RPMI8226 (cell line): ENCODE measurements around the gene GCSAML.
"Not testable (repeated sequence)": the region's sequence is repeated elsewhere in the genome, so short reads cannot be mapped to it uniquely, and the experiment has no call there.

Experiments
- DNase-seq: peaks from one replicate; pipeline ENCODE4 v3.0.0-alpha.2; 2015

Gene GCSAML

GRCh38 chr1:247548769-247549182, at the start of gene GCSAML:
Gene GCSAML, plus strand, starts transcription at chr1:247549134. Its CDS starts 58 bp downstream, at chr1:247549192.
- DNase-seq, result no peak

- no peak for DNase-seq
These were observed 48.1 kb upstream of the GCSAML start for GRCh38 chr1:247500865-247501264.

DNA sequence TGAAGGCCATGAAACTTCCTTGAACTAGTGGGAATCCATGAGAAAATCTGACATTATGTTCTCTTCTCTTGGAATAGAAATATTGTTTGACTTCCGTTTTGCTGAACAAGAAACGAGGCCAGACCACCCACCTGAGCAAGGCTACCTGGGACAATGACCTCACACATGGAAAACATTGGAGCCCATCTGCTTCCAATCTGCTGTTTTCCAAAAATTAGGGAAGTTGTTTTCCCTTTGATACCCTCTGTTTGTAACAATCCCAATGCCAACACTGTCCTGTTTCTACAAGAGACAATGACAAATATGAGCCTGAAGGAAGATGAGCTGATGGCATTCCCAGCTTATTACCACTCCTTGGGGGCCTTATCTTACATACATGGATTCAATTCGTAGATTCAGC, 42.1 kb upstream of the GCSAML start:
- no peak for DNase-seq

DNA sequence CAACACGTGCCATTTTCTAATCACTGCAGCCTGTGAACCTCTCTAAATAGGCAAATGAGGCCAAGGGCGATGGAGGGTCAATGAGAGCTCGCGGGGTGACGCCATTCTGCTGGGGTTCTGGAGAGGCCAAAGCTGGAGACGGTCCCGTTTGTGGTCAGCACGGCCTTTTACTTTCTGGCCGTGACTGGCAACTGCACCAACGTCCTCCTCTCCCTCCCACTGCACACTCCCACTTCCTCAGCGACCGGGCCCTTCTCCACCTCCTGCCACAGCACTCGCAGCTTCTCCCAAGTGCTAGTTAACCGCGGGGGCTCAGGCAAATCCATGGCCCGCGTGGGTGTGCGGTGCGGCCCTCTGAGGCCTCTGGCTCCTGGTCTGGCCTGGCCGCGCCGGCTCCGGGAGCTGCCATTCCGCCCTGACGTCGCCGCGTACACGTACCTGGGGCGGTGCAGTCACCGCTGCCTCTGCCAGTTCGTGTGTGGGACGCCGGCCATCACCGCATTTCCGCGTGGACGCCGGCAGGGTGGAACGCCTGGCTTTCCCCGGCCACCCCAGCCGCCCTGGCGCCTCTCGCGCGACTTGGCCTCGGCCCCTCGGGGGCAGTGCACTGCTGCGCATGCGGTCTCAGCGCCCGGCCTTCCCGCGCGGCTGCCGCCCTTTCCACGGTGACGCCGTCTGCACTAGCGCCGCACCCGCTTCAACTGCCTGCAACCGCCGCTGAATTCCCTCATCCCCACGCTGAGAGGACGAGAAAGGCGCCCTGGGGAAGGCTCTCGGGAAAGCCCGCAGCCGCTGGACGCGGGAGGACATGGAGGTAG, 30.9 kb upstream of the GCSAML start:
- DNase-seq, result no peak

GRCh38 chr1:247518613-247518891, 30.4 kb upstream of the GCSAML start:
- DNase-seq, result no peak

DNA sequence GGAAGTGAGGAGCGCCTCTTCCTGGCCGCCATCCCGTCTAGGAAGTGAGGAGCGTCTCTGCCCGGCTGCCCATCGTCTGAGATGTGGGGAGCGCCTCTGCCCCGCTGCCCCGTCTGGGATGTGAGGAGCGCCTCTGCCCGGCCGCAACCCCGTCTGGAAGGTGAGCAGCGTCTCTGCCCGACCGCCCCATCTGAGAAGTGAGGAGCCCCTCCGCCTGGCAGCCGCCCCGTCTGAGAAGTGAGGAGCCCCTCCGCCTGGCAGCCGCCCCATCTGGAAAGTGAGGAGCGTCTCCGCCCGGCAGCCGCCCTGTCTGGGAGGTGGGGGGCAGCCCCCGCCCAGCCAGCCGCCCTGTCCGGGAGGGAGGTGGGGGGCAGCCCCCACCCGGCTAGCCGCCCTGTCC, 27.0 kb upstream of the GCSAML start:
- not testable (repeated sequence) for DNase-seq

DNA sequence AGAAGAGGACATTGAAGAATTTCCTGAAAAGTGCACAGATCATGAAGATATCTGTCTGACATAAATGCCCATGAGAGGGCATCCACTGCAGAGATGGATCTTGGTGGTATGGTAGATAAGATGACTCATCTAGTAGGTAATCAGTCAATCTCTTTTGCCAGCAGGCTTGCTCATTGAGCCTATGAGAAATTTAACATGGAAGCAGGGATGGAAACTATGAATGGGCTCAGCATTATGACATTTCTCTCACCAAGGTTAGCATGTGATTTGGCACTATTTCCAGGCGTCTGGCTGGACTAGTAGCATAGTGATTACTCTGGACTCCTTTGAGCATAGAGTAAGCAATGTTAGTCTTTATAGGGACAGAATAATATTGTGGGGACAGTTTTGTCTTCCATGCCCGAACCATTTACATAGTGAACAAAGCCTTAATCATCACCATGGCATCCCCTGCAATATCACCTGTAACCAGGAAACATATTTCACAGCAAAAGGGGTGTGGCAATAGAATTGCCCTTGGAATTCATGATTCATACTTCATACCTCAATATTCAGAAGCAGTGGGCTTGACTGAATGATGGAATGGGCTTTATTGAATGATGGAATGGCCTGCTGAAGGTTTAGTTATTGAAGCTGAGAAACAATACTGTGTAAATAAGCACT, 20.0 kb upstream of the GCSAML start:
- no peak for DNase-seq

DNA sequence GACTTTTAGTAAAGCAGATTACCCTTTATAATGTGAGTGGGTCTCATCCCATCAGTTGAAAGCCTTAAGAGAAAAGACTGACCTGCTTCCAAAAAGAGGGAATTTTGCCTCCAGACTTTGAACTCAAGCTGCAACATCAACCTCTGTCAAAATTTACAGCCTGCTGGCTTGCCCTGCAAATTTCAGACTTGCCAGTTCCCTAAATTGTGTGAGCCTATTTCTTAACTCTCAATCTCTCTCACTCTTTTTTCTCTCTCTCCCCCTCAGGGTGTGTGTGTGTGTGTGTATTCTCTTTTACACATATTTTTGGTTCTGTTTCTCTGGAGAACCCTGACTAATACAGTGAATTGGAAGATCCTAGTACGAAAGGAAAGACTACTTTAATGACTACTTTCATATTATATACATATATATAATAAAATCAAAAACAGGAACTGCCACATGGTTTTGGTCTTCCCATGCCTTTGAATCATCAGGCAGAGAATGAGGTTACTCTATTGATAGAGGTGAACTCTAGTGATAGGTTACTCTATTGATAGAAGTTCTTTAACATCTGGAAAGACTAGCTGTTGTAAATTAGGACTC, 19.1 kb upstream of the GCSAML start:
- DNase-seq, result no peak

DNA sequence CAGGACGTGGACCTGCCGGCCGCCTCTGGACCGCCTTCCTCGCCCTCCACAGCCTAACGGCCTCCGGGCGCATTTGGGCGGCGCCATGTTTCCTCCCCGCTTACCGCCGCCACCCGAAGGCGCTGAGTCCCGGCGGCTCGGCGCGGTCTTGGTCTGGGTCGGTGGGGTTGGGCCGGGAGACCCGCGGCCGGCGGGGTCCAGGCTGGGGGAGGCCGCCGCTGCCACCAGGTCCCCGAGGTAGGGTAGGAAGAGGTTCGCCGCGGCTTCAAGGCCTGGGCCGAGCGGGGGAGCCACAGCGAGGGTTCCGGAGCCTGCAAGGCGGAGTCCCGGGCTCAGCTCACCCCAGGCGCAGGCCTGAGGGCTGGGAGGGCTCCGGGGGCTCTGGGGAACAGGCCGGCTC, 18.1 kb upstream of the GCSAML start:
- DNase-seq, result no peak

GRCh38 chr1:247531937-247532336, 17.0 kb upstream of the GCSAML start:
- DNase-seq, result no peak

GRCh38 chr1:247535402-247535801, 13.5 kb upstream of the GCSAML start:
- DNase-seq, result no peak

- no peak for DNase-seq
These were observed 12.6 kb upstream of the GCSAML start, which contains the start of gene OR2C3 for GRCh38 chr1:247536340-247536739. Gene OR2C3, minus strand, starts transcription at chr1:247536440. Its CDS starts 3,929 bp downstream, at chr1:247532511.

- DNase-seq, result no peak
These were observed 10.4 kb upstream of the GCSAML start for GRCh38 chr1:247538561-247538960.

DNA sequence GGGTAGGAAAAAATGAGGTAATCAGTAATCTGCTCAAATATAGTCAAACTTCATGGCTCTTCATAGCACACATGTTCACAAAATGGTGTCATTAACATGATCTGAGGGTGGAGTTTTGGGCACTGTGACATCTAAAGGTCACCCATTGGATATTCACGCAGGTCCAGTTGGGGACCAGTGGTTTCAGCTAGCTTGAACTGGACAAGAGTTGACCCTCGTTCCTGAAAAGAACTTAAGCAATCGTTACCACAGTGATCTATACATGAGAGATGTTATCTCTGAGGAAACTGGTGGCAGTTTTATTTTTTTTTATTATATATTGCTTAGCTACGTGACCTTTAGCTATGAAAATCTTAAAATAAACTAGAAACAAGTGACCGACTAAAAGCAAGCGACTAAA, 9.7 kb upstream of the GCSAML start:
- DNase-seq, result no peak

GRCh38 chr1:247540581-247540980, 8.4 kb upstream of the GCSAML start:
- peak; percentile 67 for DNase-seq

DNA sequence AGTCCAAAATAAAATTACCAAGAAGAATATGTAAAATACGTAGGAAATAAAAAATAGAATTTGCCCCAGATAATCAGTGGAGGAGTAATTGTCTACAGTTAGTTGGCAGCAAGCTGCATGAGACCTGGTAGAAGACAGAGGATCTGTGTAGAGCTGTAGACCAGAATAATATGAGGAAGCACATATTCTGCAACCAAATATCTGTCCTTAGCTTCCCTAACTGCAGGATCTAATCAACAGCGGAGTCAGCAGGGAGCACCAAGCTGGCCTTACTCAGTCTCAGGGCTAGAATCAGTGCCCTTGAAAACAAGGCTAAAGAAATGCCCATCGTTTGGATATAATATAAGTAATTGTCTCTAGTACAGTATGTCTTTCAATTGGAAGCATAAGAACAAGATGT, 6.1 kb upstream of the GCSAML start:
- no peak for DNase-seq

DNA sequence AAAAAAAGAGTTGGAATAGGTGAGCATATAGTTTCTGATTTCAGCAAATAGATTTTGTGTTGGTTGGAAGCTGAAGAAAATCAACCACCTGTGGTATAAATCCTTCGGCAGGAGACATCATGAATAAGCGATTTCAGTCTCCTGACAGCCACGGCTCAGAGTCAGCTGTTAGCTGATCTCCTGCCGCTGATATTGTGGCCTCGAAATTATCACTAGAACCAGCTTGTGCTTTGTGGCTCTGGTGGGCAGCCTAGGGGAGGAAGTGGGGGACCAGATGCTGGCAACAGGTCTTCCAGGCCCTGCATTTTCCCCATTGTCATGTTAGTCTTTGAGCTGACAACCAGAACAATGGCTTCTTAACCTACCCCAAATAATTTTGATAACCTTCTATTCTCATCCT, 842 bp upstream of the GCSAML start:
- peak; percentile 20 for DNase-seq

DNA sequence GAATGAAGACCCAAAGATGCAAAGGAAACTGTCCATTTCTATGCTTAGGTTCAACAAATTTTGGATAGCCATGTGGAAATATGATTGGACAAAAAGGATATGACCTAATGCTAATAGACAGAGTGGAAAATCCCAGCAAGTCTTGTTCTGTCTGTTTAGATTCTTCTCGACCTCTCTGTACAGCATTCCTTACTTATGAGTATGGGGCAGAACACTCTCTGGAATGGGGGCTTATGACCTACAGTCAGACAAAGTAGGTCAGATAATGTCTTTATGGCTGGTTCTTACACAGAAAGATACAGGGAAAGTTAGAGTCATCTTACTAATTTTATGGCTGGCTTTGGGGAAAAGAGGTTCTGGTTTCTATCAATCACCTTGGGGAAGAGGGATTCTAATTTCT, 2.8 kb downstream of the GCSAML start:
- DNase-seq, result no peak

DNA sequence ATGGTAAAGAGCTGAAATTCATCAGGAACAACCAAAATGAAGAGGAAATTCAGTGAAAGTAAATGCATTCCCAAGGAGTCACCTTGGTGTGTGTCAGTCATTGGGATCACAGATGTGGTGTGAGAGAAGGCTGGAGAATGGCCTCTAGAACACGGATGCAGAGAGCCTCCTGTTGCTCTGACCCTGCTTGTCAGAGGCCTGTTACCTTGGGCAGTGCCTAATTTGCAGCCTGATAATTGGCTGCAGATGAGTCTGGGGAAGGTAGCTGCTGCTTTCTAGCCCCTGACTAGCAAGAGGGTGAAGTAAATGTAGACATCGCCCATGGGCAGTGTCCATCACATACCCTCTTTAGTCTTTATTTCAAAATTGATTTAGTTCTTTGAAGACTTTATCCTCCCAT, 3.3 kb downstream of the GCSAML start:
- DNase-seq, result no peak

- DNase-seq, result no peak
These were observed 9.2 kb downstream of the GCSAML start for GRCh38 chr1:247557926-247558674.

GRCh38 chr1:247561711-247562110, 12.8 kb downstream of the GCSAML start:
- no peak for DNase-seq

DNA sequence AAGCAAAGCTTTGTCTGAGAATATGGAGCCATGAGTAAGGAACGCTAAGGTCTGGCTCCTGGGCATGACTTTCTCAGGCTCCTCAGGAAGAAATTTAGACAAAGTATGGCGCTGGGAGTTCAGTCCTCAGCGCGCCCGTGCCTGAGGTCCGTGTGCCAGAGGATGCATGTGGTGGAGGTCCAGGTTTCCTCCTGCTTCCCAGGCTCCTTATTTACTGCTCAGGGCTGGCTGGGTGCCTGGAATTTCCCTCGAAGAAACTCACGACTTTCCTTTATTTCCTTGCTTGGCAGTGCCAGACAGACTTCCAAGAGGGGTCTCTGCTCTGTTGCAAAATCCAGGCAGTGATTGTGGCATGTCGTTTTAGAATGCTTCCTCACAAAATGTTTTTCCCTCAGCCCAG, 13.3 kb downstream of the GCSAML start:
- no peak for DNase-seq

- DNase-seq, result no peak
These were observed 25.3 kb downstream of the GCSAML start for GRCh38 chr1:247574236-247574635.

GRCh38 chr1:247574664-247575063, 25.7 kb downstream of the GCSAML start:
- no peak for DNase-seq
